Tibial nerve (tissue), 4 donors: ENCODE results near the gene SLC35F6.

Experiments used
- EP300 ChIP-seq, 2 donors: sonication (generic); formaldehyde crosslinking; IDR thresholded peaks; one replicate each; pipeline ENCODE4 v1.6.1; 2017; ENCODE audit warnings: antibody characterized with exemption in 2 of 2, mild to moderate bottlenecking in 1 of 2
- POLR2A ChIP-seq, 2 donors: fragments of 450-650 bp; IDR thresholded peaks; one replicate each; pipeline ENCODE4 v1.6.1; 2017; ENCODE audit warnings: antibody characterized with exemption in 2 of 2, mild to moderate bottlenecking in 2 of 2, moderate library complexity in 2 of 2
- TF ChIP-seq, protein P1 (sequence below), 5 experiments: fragments of 200-600 bp in 3 of 5; fragments of 450-650 bp in 2 of 5; sonication (generic) in 3 of 5; IDR thresholded peaks; one replicate each; pipeline ENCODE4 v1.5.1; 2016 to 2019; ENCODE audit warnings: antibody characterized with exemption in 5 of 5, mild to moderate bottlenecking in 3 of 5, moderate library complexity in 2 of 5

DNA sequence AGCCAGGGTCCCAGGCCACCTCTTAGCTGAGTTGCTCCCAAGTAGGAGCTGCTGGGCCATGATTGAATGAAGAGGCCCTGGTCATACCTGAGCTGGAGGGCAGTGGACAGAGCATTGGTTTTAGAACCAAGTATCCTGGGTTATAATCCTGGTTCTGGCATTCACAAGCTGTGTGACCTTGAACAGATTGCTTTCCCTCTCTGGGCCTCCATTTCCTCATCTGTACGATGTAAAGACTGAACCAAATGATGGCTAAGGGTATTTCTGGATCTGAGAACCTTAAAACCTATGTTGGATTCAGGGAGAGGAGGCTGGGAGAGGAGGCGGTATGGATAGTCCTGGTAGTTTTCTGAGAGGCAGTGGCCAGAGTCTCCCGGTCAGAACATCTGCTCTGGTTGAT is 40.6 kb upstream of the SLC35F6 start:
- TF ChIP-seq, protein P1, sequence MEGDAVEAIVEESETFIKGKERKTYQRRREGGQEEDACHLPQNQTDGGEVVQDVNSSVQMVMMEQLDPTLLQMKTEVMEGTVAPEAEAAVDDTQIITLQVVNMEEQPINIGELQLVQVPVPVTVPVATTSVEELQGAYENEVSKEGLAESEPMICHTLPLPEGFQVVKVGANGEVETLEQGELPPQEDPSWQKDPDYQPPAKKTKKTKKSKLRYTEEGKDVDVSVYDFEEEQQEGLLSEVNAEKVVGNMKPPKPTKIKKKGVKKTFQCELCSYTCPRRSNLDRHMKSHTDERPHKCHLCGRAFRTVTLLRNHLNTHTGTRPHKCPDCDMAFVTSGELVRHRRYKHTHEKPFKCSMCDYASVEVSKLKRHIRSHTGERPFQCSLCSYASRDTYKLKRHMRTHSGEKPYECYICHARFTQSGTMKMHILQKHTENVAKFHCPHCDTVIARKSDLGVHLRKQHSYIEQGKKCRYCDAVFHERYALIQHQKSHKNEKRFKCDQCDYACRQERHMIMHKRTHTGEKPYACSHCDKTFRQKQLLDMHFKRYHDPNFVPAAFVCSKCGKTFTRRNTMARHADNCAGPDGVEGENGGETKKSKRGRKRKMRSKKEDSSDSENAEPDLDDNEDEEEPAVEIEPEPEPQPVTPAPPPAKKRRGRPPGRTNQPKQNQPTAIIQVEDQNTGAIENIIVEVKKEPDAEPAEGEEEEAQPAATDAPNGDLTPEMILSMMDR (IDR thresholded peaks at IDR 0.05): no peak
- TF ChIP-seq POLR2A (IDR thresholded peaks at IDR 0.05) (no peak), EP300 (IDR thresholded peaks at IDR 0.05) (no peak)
